Body of pancreas (tissue), 4 donors: ENCODE measurements around the gene SRMS. TPM values are rescaled to one million over a fixed set of nuclear protein-coding genes. Genes with fewer than 3 reads are reported as not detected.

ENCODE experiments used
- ATAC-seq: fragments of 150-250 bp; one replicate; pipeline ENCODE4 v1.9.1; 2016
- DNase-seq, 4 donors: peaks; one replicate each; pipeline ENCODE4 v3.0.0-alpha.2; 2019
- H3K27ac ChIP-seq, 4 donors: fragments of 200-600 bp; sonication (generic); 1 replicate in 3 of 4; 2 replicates in 1 of 4; pipeline versions ENCODE4 v1.5.1 to v1.6.1; 2016 to 2019; ENCODE audit warnings: mild to moderate bottlenecking in 1 of 4, mixed read lengths in 1 of 4, moderate library complexity in 1 of 4
- H3K27me3 ChIP-seq, 2 donors: fragments of 200-600 bp; sonication (generic); one replicate each; pipeline ENCODE4 v1.6.0; 2016; ENCODE audit warnings: mild to moderate bottlenecking in 1 of 2
- H3K36me3 ChIP-seq, 2 donors: fragments of 200-600 bp; sonication (generic); replicated peaks in 1 of 2; 2 replicates each; pipeline ENCODE4 v1.5.1; 2016; ENCODE audit warnings: low read depth in 2 of 2; ENCODE audit not compliant: insufficient read depth in 1 of 2
- H3K4me1 ChIP-seq: fragments of 200-600 bp; sonication (generic); one replicate; pipeline ENCODE4 v1.6.0; 2016
- H3K4me3 ChIP-seq, 2 donors: fragments of 200-600 bp; sonication (generic); 1 replicate in 1 of 2; 2 replicates in 1 of 2; pipeline ENCODE4 v1.5.1; 2016 to 2019
- H3K9me3 ChIP-seq, 3 donors: fragments of 200-600 bp; sonication (generic); 1 replicate in 2 of 3; 2 replicates in 1 of 3; pipeline ENCODE4 v1.5.1; 2016
- CTCF ChIP-seq, 7 experiments: fragments of 450-650 bp in 4 of 7; fragments of 200-600 bp in 3 of 7; sonication (generic) in 3 of 7; IDR thresholded peaks; one replicate each; pipeline ENCODE4 v1.5.1; 2016 to 2019; ENCODE audit warnings: antibody characterized with exemption in 7 of 7
- POLR2A ChIP-seq, 3 donors: fragments of 450-650 bp; IDR thresholded peaks; one replicate each; pipeline ENCODE4 v1.6.1; 2016; ENCODE audit warnings: antibody characterized with exemption in 3 of 3, mild to moderate bottlenecking in 2 of 3
- WGBS, 2 donors: methylation state at CpG; one replicate each; pipeline ENCODE4 v1.1.5; 2017; 5-methylcytosine and 5-hydroxymethylcytosine counted together
- intact Hi-C: fragments of 100-400 bp; cut with DNase I; formaldehyde crosslinking; loops from one replicate; pipeline ENCODE4 v1.15.1; 2023
- total RNA-seq, 2 donors: library from RNA; depleted of rRNA; stranded (reverse); fragments of >200 nt; gene quantifications; one replicate each; pipeline ENCODE4 v1.1.0, GENCODE V29; 2016

SRMS gene
- total RNA-seq, 2 donors from 2014 or later, result not detected

GRCh38 chr20:63579017-63579694 lies 31.6 kb upstream of the SRMS start:
- no peak for TF ChIP-seq CTCF (IDR thresholded peaks at IDR 0.05)
- TF ChIP-seq POLR2A (IDR thresholded peaks at IDR 0.05), result no peak
- intact Hi-C loops, result no loop called here

GRCh38 chr20:63578224-63579016 lies 30.9 kb upstream of the SRMS start:
- no peak for ATAC-seq
- H3K27ac ChIP-seq, result no peak overlapping the region
- no peak overlapping the region for H3K4me3 ChIP-seq
- no peaks in the 10 kb centered on the region for H3K9me3 ChIP-seq
- peaks cover 13% of the 10 kb centered on the region for H3K4me1 ChIP-seq
- DNase-seq, result no peak
- no peaks in the 10 kb centered on the region for H3K27me3 ChIP-seq
- H3K36me3 ChIP-seq, result no peaks in the 10 kb centered on the region
- WGBS, 2 donors, result 57 to 63% methylated on average over 21 to 26 of the region's 26 CpGs
- no peak for TF ChIP-seq POLR2A (IDR thresholded peaks at IDR 0.05)
- TF ChIP-seq CTCF (IDR thresholded peaks at IDR 0.05), result peak in 1 of 7 experiments; percentile 5
- intact Hi-C loops, result no loop called here

More at GRCh38 chr20:63579017-63579694, 31.6 kb upstream of the SRMS start:
- no peaks in the 10 kb centered on the region for H3K27me3 ChIP-seq
- WGBS, 2 donors, result 56 to 64% methylated on average over 15 to 19 of the region's 19 CpGs
- H3K27ac ChIP-seq, result no peak overlapping the region
- H3K36me3 ChIP-seq, result no peaks in the 10 kb centered on the region
- peaks cover 10% of the 10 kb centered on the region for H3K4me1 ChIP-seq
- DNase-seq (no peak), ATAC-seq (no peak)
- H3K9me3 ChIP-seq, result no peaks in the 10 kb centered on the region
- no peak overlapping the region for H3K4me3 ChIP-seq

GRCh38 chr20:63577317-63577894 lies 29.9 kb upstream of the SRMS start:
- ATAC-seq, result no peak
- WGBS, 2 donors, result 29 to 47% methylated on average over 11 to 19 of the region's 19 CpGs
- intact Hi-C loops, result no loop called here
- no peaks in the 10 kb centered on the region for H3K9me3 ChIP-seq
- H3K36me3 ChIP-seq, result no peaks in the 10 kb centered on the region
- H3K27ac ChIP-seq, result no peak overlapping the region
- peak; percentile 74 to 91 (median 84) for DNase-seq
- TF ChIP-seq POLR2A (IDR thresholded peaks at IDR 0.05) (no peak), CTCF (IDR thresholded peaks at IDR 0.05) (no peak)
- H3K27me3 ChIP-seq, result no peaks in the 10 kb centered on the region
- H3K4me1 ChIP-seq, result peaks cover 20% of the 10 kb centered on the region
- no peak overlapping the region for H3K4me3 ChIP-seq

- Histone ChIP-seq H3K4me3 (no peak overlapping the region), H3K27ac (no peak overlapping the region), H3K36me3 (no peaks in the 10 kb centered on the region), H3K4me1 (peaks cover 20% of the 10 kb centered on the region), H3K27me3 (no peaks in the 10 kb centered on the region), H3K9me3 (no peaks in the 10 kb centered on the region)
- TF ChIP-seq POLR2A (IDR thresholded peaks at IDR 0.05), result no peak
- TF ChIP-seq CTCF (IDR thresholded peaks at IDR 0.05), result no peak
- DNase-seq, result no peak
- intact Hi-C loops, result no loop called here
- ATAC-seq, result no peak
- WGBS, 2 donors, result 81 to 86% methylated on average over 7 of the region's 7 CpGs
Observed at GRCh38 chr20:63576311-63576710, 28.8 kb upstream of the SRMS start.
